Body of pancreas (tissue), 4 donors: Measurements from ENCODE around the gene SPRTN.

Experiments used
- CTCF ChIP-seq, 7 experiments: fragments of 450-650 bp in 4 of 7; fragments of 200-600 bp in 3 of 7; sonication (generic) in 3 of 7; IDR thresholded peaks; one replicate each; pipeline ENCODE4 v1.5.1; 2016 to 2019; ENCODE audit warnings: antibody characterized with exemption in 7 of 7
- POLR2A ChIP-seq, 3 donors: fragments of 450-650 bp; IDR thresholded peaks; one replicate each; pipeline ENCODE4 v1.6.1; 2016; ENCODE audit warnings: antibody characterized with exemption in 3 of 3, mild to moderate bottlenecking in 2 of 3

GRCh38 chr1:231295938-231296337 is 42.2 kb upstream of the SPRTN start:
- TF ChIP-seq POLR2A (IDR thresholded peaks at IDR 0.05) (no peak), CTCF (IDR thresholded peaks at IDR 0.05) (no peak)
